ENCODE results near the gene C1orf210. TPM values are rescaled to one million over a fixed set of nuclear protein-coding genes. Genes with fewer than 3 reads are reported as not detected.

The C1orf210 gene
- total and polyA plus RNA-seq, 9 of the 15 experiments (the other 6 are each of a cell fraction or from before 2014, with no cell fraction given): 0.21 TPM; not detected in 8

- no peak for TF ChIP-seq PRDM10 (IDR thresholded peaks at IDR 0.05; ENCODE audit: partially characterized antibody)
- TF ChIP-seq ETV1 (tag; conservative IDR thresholded peaks at IDR 0.05; ENCODE audit: low read depth): no peak
- no peak for TF ChIP-seq IRF9 (tag; IDR thresholded peaks at IDR 0.05)
- no peak for TF ChIP-seq ETS1 (conservative IDR thresholded peaks at IDR 0.05; ENCODE audit: control insufficient read depth, low read depth, low read length)
- TF ChIP-seq E2F3 (CRISPR knock-in tag; IDR thresholded peaks at IDR 0.05): no peak
- no peak for TF ChIP-seq ZNF384 (IDR thresholded peaks at IDR 0.05; ENCODE audit: low read depth, low read length)
- no peak for TF ChIP-seq CHD2 (IDR thresholded peaks at IDR 0.05; ENCODE audit: low read depth, low read length)
- TF ChIP-seq USF1 (CRISPR knock-in tag; IDR thresholded peaks at IDR 0.05): 0 out of 2 replicates have a peak, but pooled peaks have one; percentile 12
These were observed 53.3 kb downstream of the C1orf210 start (continued) for GRCh38 chr1:43232074-43232473.

Other genes starting within 250 kb of the C1orf210 start
Only the 7 nearest of the 11 such genes appear.
- not detected in 2 replicates for gene TMEM125, start 15.6 kb downstream of the C1orf210 start, total RNA-seq (2014; rRNA removed)
- gene TMEM125, start 15.6 kb downstream of the C1orf210 start, total RNA-seq (2014; rRNA removed; fragmentation: Illumina TruSeq; extraction: Trizol): not detected in 2 replicates
- not detected in 2 replicates for gene TMEM125, start 15.6 kb downstream of the C1orf210 start, total RNA-seq (2015; rRNA removed; fragmentation: Illumina TruSeq; extraction: Trizol)
- 0.45 TPM in 1 of 2 replicates, not detected in the other for gene TMEM125, start 15.6 kb downstream of the C1orf210 start, total RNA-seq (2021)
- 0.08 and 0.35 TPM in 2 replicates for gene TMEM125, start 15.6 kb downstream of the C1orf210 start, polyA plus RNA-seq (2011; rRNA removed)
- gene TMEM125, start 15.6 kb downstream of the C1orf210 start, polyA plus RNA-seq (2014; fragmentation: Illumina TruSeq; extraction: Trizol): 0.07 TPM in 1 of 2 replicates, not detected in the other
- gene TMEM125, start 15.6 kb downstream of the C1orf210 start, polyA plus RNA-seq (2014; fragmentation: Nextera tagmentation; extraction: Ambion mirVana): not detected
- gene TMEM125, start 15.6 kb downstream of the C1orf210 start, polyA plus RNA-seq (2014; rRNA removed): 0.67 TPM in 1 of 2 replicates, not detected in the other
- 0.14 and 0.16 TPM in 2 replicates for gene TIE1, start 15.4 kb upstream of the C1orf210 start, total RNA-seq (2014; rRNA removed)
- gene TIE1, start 15.4 kb upstream of the C1orf210 start, total RNA-seq (2014; rRNA removed; fragmentation: Illumina TruSeq; extraction: Trizol): not detected in 2 replicates
- gene TIE1, start 15.4 kb upstream of the C1orf210 start, total RNA-seq (2015; rRNA removed; fragmentation: Illumina TruSeq; extraction: Trizol): 0.04 TPM in 1 of 2 replicates, not detected in the other
- gene TIE1, start 15.4 kb upstream of the C1orf210 start, total RNA-seq (2021): 0.20 and 0.31 TPM in 2 replicates
- 0.32 and 0.49 TPM in 2 replicates for gene TIE1, start 15.4 kb upstream of the C1orf210 start, polyA plus RNA-seq (2011; rRNA removed)
- gene TIE1, start 15.4 kb upstream of the C1orf210 start, polyA plus RNA-seq (2014; fragmentation: Illumina TruSeq; extraction: Trizol): 0.07 and 0.17 TPM in 2 replicates
- not detected for gene TIE1, start 15.4 kb upstream of the C1orf210 start, polyA plus RNA-seq (2014; fragmentation: Nextera tagmentation; extraction: Ambion mirVana)
- gene TIE1, start 15.4 kb upstream of the C1orf210 start, polyA plus RNA-seq (2014; rRNA removed): 0.08 and 0.66 TPM in 2 replicates
- not detected in 2 replicates for gene MPL, start 52.2 kb upstream of the C1orf210 start, total RNA-seq (2014; rRNA removed)
- not detected in 2 replicates for gene MPL, start 52.2 kb upstream of the C1orf210 start, total RNA-seq (2014; rRNA removed; fragmentation: Illumina TruSeq; extraction: Trizol)
- not detected in 2 replicates for gene MPL, start 52.2 kb upstream of the C1orf210 start, total RNA-seq (2015; rRNA removed; fragmentation: Illumina TruSeq; extraction: Trizol)
- gene MPL, start 52.2 kb upstream of the C1orf210 start, total RNA-seq (2021): not detected in 2 replicates
- gene MPL, start 52.2 kb upstream of the C1orf210 start, polyA plus RNA-seq (2011; rRNA removed): not detected in 2 replicates
- not detected in 2 replicates for gene MPL, start 52.2 kb upstream of the C1orf210 start, polyA plus RNA-seq (2014; fragmentation: Illumina TruSeq; extraction: Trizol)
- not detected for gene MPL, start 52.2 kb upstream of the C1orf210 start, polyA plus RNA-seq (2014; fragmentation: Nextera tagmentation; extraction: Ambion mirVana)
- gene MPL, start 52.2 kb upstream of the C1orf210 start, polyA plus RNA-seq (2014; rRNA removed): not detected in 2 replicates
- gene CDC20, start 73.4 kb upstream of the C1orf210 start, total RNA-seq (2014; rRNA removed): 183 and 244 TPM in 2 replicates
- 94.5 and 106 TPM in 2 replicates for gene CDC20, start 73.4 kb upstream of the C1orf210 start, total RNA-seq (2014; rRNA removed; fragmentation: Illumina TruSeq; extraction: Trizol)
- gene CDC20, start 73.4 kb upstream of the C1orf210 start, total RNA-seq (2015; rRNA removed; fragmentation: Illumina TruSeq; extraction: Trizol): 121 and 131 TPM in 2 replicates
- 212 and 224 TPM in 2 replicates for gene CDC20, start 73.4 kb upstream of the C1orf210 start, total RNA-seq (2021)
- gene CDC20, start 73.4 kb upstream of the C1orf210 start, polyA plus RNA-seq (2011; rRNA removed): 92.8 and 173 TPM in 2 replicates
- gene CDC20, start 73.4 kb upstream of the C1orf210 start, polyA plus RNA-seq (2014; fragmentation: Illumina TruSeq; extraction: Trizol): 178 and 197 TPM in 2 replicates
- gene CDC20, start 73.4 kb upstream of the C1orf210 start, polyA plus RNA-seq (2014; fragmentation: Nextera tagmentation; extraction: Ambion mirVana): 10 to 100 TPM; 45.2 to 70.6 TPM
- gene CDC20, start 73.4 kb upstream of the C1orf210 start, polyA plus RNA-seq (2014; rRNA removed): 141 and 146 TPM in 2 replicates
- 53.4 and 73.1 TPM in 2 replicates for gene ELOVL1, start 82.4 kb upstream of the C1orf210 start, total RNA-seq (2014; rRNA removed)
- 48.1 and 51.0 TPM in 2 replicates for gene ELOVL1, start 82.4 kb upstream of the C1orf210 start, total RNA-seq (2014; rRNA removed; fragmentation: Illumina TruSeq; extraction: Trizol)
- gene ELOVL1, start 82.4 kb upstream of the C1orf210 start, total RNA-seq (2015; rRNA removed; fragmentation: Illumina TruSeq; extraction: Trizol): 65.3 and 66.6 TPM in 2 replicates
- 66.8 and 73.2 TPM in 2 replicates for gene ELOVL1, start 82.4 kb upstream of the C1orf210 start, total RNA-seq (2021)
- 157 and 159 TPM in 2 replicates for gene ELOVL1, start 82.4 kb upstream of the C1orf210 start, polyA plus RNA-seq (2011; rRNA removed)
- 108 and 120 TPM in 2 replicates for gene ELOVL1, start 82.4 kb upstream of the C1orf210 start, polyA plus RNA-seq (2014; fragmentation: Illumina TruSeq; extraction: Trizol)
- gene ELOVL1, start 82.4 kb upstream of the C1orf210 start, polyA plus RNA-seq (2014; fragmentation: Nextera tagmentation; extraction: Ambion mirVana): 100 to 1,000 TPM in 1 of 2 experiments, 10 to 100 TPM in 1; 70.3 to 147 TPM
- 74.0 and 82.4 TPM in 2 replicates for gene ELOVL1, start 82.4 kb upstream of the C1orf210 start, polyA plus RNA-seq (2014; rRNA removed)
- gene MED8, start 104.2 kb upstream of the C1orf210 start, total RNA-seq (2014; rRNA removed): 51.5 and 51.7 TPM in 2 replicates
- gene MED8, start 104.2 kb upstream of the C1orf210 start, total RNA-seq (2014; rRNA removed; fragmentation: Illumina TruSeq; extraction: Trizol): 52.7 and 56.4 TPM in 2 replicates
- 51.7 and 52.1 TPM in 2 replicates for gene MED8, start 104.2 kb upstream of the C1orf210 start, total RNA-seq (2015; rRNA removed; fragmentation: Illumina TruSeq; extraction: Trizol)
- gene MED8, start 104.2 kb upstream of the C1orf210 start, total RNA-seq (2021): 57.7 and 60.7 TPM in 2 replicates
- 23.0 and 30.9 TPM in 2 replicates for gene MED8, start 104.2 kb upstream of the C1orf210 start, polyA plus RNA-seq (2011; rRNA removed)
- gene MED8, start 104.2 kb upstream of the C1orf210 start, polyA plus RNA-seq (2014; fragmentation: Illumina TruSeq; extraction: Trizol): 55.3 and 60.3 TPM in 2 replicates
- gene MED8, start 104.2 kb upstream of the C1orf210 start, polyA plus RNA-seq (2014; fragmentation: Nextera tagmentation; extraction: Ambion mirVana): 100 to 1,000 TPM; 104 to 120 TPM
- 32.3 and 37.6 TPM in 2 replicates for gene MED8, start 104.2 kb upstream of the C1orf210 start, polyA plus RNA-seq (2014; rRNA removed)
- 9.2 and 11.5 TPM in 2 replicates for gene SZT2, start 104.3 kb upstream of the C1orf210 start, total RNA-seq (2014; rRNA removed)
- 12.8 and 14.5 TPM in 2 replicates for gene SZT2, start 104.3 kb upstream of the C1orf210 start, total RNA-seq (2014; rRNA removed; fragmentation: Illumina TruSeq; extraction: Trizol)
- gene SZT2, start 104.3 kb upstream of the C1orf210 start, total RNA-seq (2015; rRNA removed; fragmentation: Illumina TruSeq; extraction: Trizol): 14.4 and 15.8 TPM in 2 replicates
- 27.0 and 31.0 TPM in 2 replicates for gene SZT2, start 104.3 kb upstream of the C1orf210 start, total RNA-seq (2021)
- gene SZT2, start 104.3 kb upstream of the C1orf210 start, polyA plus RNA-seq (2011; rRNA removed): 9.1 and 14.4 TPM in 2 replicates
- gene SZT2, start 104.3 kb upstream of the C1orf210 start, polyA plus RNA-seq (2014; fragmentation: Illumina TruSeq; extraction: Trizol): 14.7 and 15.1 TPM in 2 replicates
- gene SZT2, start 104.3 kb upstream of the C1orf210 start, polyA plus RNA-seq (2014; fragmentation: Nextera tagmentation; extraction: Ambion mirVana): 1 to 10 TPM in 1 of 2 experiments, under 1 TPM in 1; 0.88 to 1.3 TPM
- 16.7 and 18.4 TPM in 2 replicates for gene SZT2, start 104.3 kb upstream of the C1orf210 start, polyA plus RNA-seq (2014; rRNA removed)